Calu3 (cell line): ENCODE data around the gene TCF7L2. TPM values are rescaled to one million over a fixed set of nuclear protein-coding genes. Genes with fewer than 3 reads are reported as not detected.
A peak's percentile ranks its signal among the peaks of the same experiment; 100 is the strongest.

Experiments used
- BruUV-seq: library from RNA; stranded (reverse); fragments of 400-500 nt; replicated peaks from 2 replicates; lab custom pipeline; 2021; lab: Mats Ljungman, UMichigan
- CTCF ChIA-PET: fragments of 300-600 bp; sonication (Branson Sonifier 250); formaldehyde crosslinking; loops from one replicate; lab custom pipeline; 2022; ENCODE audit warnings: antibody characterized with exemption; lab: Charles Lee
- DNase-seq: peaks from one replicate; pipeline ENCODE4 v3.0.0; 2022
- H3K27ac Mint-ChIP-seq: one replicate; pipeline ENCODE4 v1.8.0; 2022; ENCODE audit warnings: mixed read lengths; ENCODE audit not compliant: unreplicated experiment
- H3K27me3 Mint-ChIP-seq: one replicate; pipeline ENCODE4 v1.8.0; 2022; ENCODE audit warnings: mixed read lengths; ENCODE audit not compliant: unreplicated experiment
- H3K36me3 Mint-ChIP-seq: one replicate; pipeline ENCODE4 v1.8.0; 2022; ENCODE audit warnings: mild to moderate bottlenecking, moderate library complexity, mixed read lengths; ENCODE audit not compliant: insufficient read depth, unreplicated experiment
- H3K4me1 Mint-ChIP-seq: one replicate; pipeline ENCODE4 v1.8.0; 2022; ENCODE audit warnings: mild to moderate bottlenecking, low read depth, mixed read lengths; ENCODE audit not compliant: unreplicated experiment
- H3K4me3 Mint-ChIP-seq: one replicate; pipeline ENCODE4 v1.8.0; 2022; ENCODE audit warnings: mild to moderate bottlenecking, low read depth, moderate library complexity, mixed read lengths; ENCODE audit not compliant: unreplicated experiment
- H3K9me3 Mint-ChIP-seq: one replicate; pipeline ENCODE4 v1.8.0; 2022; ENCODE audit warnings: low read depth, mixed read lengths; ENCODE audit not compliant: unreplicated experiment
- CTCF ChIP-seq: fragments of 200-600 bp; IDR thresholded peaks from one replicate; pipeline ENCODE4 v1.8.0; 2022; ENCODE audit warnings: antibody characterized with exemption; ENCODE audit not compliant: unreplicated experiment
- intact Hi-C: fragments of 100-400 bp; cut with micrococcal nuclease; formaldehyde crosslinking; loops from one replicate; pipeline ENCODE4 v1.10.0; 2022; ENCODE audit not compliant: unreplicated experiment
- total RNA-seq: library from RNA; stranded (reverse); gene quantifications from 2 replicates; pipeline ENCODE4 v1.2.3, GENCODE V29; 2022

Gene TCF7L2
- total RNA-seq, 1 experiment from 2014 or later, result 36.6 TPM

- CTCF ChIA-PET, result no interaction called here
- Mint-ChIP-seq H3K36me3 (peaks cover 7% of the 10 kb centered on the region), H3K27ac (no peak overlapping the region), H3K27me3 (no peaks in the 10 kb centered on the region), H3K9me3 (no peaks in the 10 kb centered on the region), H3K4me3 (no peak overlapping the region), H3K4me1 (peaks cover 36% of the 10 kb centered on the region)
- no peak for DNase-seq
- no TSS peak for BruUV-seq
- intact Hi-C loops, result no loop called here
- no peak for TF ChIP-seq CTCF
These were observed 99.8 kb downstream of the TCF7L2 start for GRCh38 chr10:113049881-113050280.

GRCh38 chr10:113052076-113052830, 102.2 kb downstream of the TCF7L2 start:
- Mint-ChIP-seq H3K36me3 (peaks cover 4% of the 10 kb centered on the region), H3K4me1 (peaks cover 22% of the 10 kb centered on the region), H3K4me3 (no peak overlapping the region), H3K9me3 (no peaks in the 10 kb centered on the region), H3K27me3 (no peaks in the 10 kb centered on the region), H3K27ac (no peak overlapping the region)
- DNase-seq, result no peak
- intact Hi-C loops, result no loop called here
- BruUV-seq, result no TSS peak
- CTCF ChIA-PET, result no interaction called here
- TF ChIP-seq CTCF, result no peak

- no TSS peak for BruUV-seq
- CTCF ChIA-PET, result no interaction called here
- no peaks in the 10 kb centered on the region for H3K27me3 Mint-ChIP-seq
- no peaks in the 10 kb centered on the region for H3K9me3 Mint-ChIP-seq
- no peak for DNase-seq
- H3K4me3 Mint-ChIP-seq, result no peak overlapping the region
- H3K4me1 Mint-ChIP-seq, result peaks cover 22% of the 10 kb centered on the region
- no peak for TF ChIP-seq CTCF
- H3K27ac Mint-ChIP-seq, result no peak overlapping the region
- intact Hi-C loops, result no loop called here
- peaks cover 4% of the 10 kb centered on the region for H3K36me3 Mint-ChIP-seq
These were observed 103.0 kb downstream of the TCF7L2 start for GRCh38 chr10:113053091-113053490.

GRCh38 chr10:113053881-113054280, 103.8 kb downstream of the TCF7L2 start:
- CTCF ChIA-PET, result no interaction called here
- peaks cover 4% of the 10 kb centered on the region for H3K36me3 Mint-ChIP-seq
- intact Hi-C loops, result no loop called here
- peaks cover 22% of the 10 kb centered on the region for H3K4me1 Mint-ChIP-seq
- H3K4me3 Mint-ChIP-seq, result no peak overlapping the region
- peak overlapping the region; percentile 47 for H3K27ac Mint-ChIP-seq
- TF ChIP-seq CTCF, result no peak
- no TSS peak for BruUV-seq
- DNase-seq, result no peak
- no peaks in the 10 kb centered on the region for H3K27me3 Mint-ChIP-seq
- no peaks in the 10 kb centered on the region for H3K9me3 Mint-ChIP-seq
